AG09309 (cell line): ENCODE results near the gene ZFHX3.

ENCODE experiments used
- DNase-seq: peaks from one replicate; pipeline ENCODE4 v3.0.0-alpha.2; 2010; ENCODE audit warnings: low read depth
- H3K4me3 ChIP-seq: 2 replicates; pipeline ENCODE4 v1.5.1; 2011; ENCODE audit warnings: mild to moderate bottlenecking, low read depth, low read length, moderate library complexity; ENCODE audit not compliant: control insufficient read depth
- TF ChIP-seq, protein P1 (sequence below): IDR thresholded peaks from 2 replicates; pipeline ENCODE4 v1.5.1; 2011; ENCODE audit warnings: mild to moderate bottlenecking, low read depth, low read length, inconsistent platforms; ENCODE audit not compliant: insufficient read depth, control insufficient read depth; ENCODE audit errors: missing control alignments

The ZFHX3 gene

DNA sequence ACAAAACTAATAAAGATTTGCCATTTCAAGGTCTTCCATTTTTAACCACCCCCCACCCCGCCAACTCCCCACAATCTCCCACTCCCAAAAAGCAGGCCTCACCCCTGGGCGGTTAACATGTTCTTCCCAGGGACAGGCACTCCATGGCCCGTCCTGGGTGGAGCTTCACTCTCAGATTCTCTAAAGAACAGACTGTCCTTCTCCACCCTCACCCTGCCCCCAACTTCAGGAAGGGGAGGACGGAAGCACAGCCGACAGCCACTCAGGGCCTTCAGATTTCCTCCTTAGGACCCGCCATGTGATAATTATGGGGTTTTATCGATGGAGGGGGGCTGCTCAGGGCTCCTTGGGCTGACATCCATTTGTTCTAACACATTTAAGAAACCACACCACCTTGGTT, 61.9 kb downstream of the ZFHX3 start:
- TF ChIP-seq, protein P1, sequence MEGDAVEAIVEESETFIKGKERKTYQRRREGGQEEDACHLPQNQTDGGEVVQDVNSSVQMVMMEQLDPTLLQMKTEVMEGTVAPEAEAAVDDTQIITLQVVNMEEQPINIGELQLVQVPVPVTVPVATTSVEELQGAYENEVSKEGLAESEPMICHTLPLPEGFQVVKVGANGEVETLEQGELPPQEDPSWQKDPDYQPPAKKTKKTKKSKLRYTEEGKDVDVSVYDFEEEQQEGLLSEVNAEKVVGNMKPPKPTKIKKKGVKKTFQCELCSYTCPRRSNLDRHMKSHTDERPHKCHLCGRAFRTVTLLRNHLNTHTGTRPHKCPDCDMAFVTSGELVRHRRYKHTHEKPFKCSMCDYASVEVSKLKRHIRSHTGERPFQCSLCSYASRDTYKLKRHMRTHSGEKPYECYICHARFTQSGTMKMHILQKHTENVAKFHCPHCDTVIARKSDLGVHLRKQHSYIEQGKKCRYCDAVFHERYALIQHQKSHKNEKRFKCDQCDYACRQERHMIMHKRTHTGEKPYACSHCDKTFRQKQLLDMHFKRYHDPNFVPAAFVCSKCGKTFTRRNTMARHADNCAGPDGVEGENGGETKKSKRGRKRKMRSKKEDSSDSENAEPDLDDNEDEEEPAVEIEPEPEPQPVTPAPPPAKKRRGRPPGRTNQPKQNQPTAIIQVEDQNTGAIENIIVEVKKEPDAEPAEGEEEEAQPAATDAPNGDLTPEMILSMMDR: no peak
- no peak for DNase-seq

DNA sequence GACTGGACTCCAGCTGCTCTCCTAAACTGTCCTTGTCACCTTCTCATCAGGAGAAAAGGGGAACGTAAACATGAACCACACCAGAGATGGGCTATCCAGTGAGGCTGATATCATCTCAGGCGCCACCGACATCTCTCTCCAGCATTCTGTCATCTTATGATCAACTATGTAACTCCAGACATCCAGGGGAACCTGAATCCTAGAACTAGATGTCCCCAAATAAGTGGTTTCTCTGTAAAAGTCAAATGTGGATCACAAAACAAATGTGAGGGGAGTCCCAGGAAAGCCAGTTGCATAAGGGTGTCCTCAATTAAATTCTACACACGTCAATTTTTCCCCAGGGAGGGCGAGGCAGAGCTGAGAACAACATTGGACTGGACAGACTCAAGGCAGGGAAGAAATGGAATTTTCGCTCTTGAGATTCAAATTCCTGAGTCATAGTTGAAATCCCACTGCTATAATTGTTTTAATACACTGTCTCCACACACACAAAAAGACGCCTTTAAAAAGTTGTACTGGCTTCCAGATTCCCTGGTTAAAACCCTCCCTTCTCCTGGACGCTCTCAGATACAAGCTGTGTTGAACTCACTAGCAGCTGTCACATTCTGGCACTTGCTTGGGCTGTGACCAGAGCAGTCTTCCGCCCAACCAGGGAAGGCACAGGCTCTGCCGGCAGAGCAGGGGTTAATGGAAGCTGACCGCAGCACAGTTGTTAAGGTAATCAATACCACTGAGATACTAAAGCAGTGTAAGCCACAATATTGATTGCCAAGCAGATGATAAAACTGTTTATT, 62.6 kb downstream of the ZFHX3 start:
- H3K4me3 ChIP-seq: no peak overlapping the region
- TF ChIP-seq, protein P1: no peak
- DNase-seq: peak; percentile 74

More for the DNA sequence above, 61.9 kb downstream of the ZFHX3 start:
- no peak overlapping the region for H3K4me3 ChIP-seq

DNA sequence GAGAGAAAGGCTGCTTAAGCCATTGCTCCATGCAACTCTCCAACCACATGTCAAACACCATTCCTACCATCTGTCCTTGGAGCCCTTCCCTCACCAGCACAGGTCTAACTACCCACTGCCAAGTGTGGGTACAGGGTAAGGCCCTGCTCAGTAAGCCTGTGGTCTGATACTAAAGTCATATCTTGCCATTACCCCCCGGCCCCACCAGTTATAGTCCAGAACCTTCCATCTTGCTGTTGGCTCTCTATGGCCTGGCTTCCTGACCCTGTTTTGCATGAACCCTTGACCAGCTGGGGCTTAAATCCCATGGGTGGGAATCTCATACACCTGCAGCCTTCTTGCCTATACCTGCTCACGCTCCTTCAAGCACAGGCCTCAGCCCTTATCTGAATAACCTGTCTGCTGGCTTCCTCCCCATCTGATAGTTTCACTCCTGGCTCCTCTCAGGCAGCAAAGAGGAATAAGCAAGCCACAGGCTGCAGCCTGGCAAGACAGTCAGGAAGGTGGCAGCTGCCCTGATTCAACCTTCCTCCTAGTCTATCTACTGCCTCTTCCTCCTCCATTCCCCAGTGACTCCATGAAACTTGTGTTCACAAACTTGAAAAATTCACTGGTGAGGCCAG, 64.1 kb downstream of the ZFHX3 start:
- no peak overlapping the region for H3K4me3 ChIP-seq
- TF ChIP-seq, protein P1: no peak
- DNase-seq: no peak

DNA sequence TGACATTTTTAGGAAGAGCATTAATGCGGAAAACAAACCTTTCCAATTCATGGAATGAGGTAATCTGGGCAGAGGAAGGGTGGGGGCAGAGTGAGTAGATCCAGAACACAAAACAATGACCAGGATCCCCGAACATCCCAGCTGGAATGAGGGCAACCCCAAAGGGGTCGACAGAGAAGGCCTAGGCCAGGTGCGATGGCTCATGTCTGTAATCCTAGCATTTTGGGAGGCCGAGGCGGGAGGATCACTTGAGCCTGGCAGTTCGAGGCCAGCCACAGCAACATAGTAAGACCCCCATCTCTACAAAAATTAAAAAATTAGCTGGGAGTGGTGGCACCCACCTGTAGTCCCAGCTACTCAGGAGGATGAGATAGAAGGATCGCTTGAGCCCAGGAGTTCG, 64.7 kb downstream of the ZFHX3 start:
- no peak for DNase-seq
- TF ChIP-seq, protein P1: no peak
- H3K4me3 ChIP-seq: no peak overlapping the region

DNA sequence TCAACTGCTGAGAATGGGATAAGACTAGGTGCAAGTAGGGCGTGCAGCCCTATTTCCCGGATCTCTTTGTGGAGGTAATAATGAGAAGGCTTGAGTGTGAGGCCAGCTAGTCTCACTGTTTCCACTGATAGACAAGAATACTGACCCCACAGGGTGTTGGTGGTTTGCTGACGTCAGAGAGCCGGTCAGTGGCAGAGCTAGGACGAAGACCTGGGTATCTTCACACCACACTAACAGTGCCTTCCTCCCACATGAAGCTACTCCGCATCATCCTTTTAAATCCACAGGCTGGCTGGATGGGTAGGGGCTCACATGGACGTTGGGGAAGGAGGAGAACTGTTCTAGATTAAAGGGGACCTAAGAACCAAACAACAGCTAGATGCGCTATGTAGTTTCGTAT, 68.0 kb downstream of the ZFHX3 start:
- TF ChIP-seq, protein P1: no peak
- no peak for DNase-seq
- no peak overlapping the region for H3K4me3 ChIP-seq

DNA sequence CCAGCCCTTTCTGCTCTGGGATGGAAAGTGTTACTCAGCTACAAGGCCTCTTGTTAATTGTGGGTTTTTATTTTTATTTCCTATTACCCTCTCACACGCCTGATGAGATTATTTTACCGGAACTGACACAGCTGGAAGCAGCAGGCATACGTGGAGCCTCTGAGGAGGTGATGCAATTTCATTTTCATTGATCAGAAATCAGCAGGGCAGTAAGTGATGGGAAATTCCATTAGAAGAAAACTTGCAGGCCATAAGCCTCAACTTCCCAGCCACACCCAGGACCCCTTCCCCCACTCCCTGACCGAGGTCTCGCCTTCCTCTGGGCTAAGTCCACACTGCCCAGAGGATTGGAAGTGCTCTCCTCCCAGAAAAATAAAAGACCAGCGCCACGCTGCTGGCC, 69.7 kb downstream of the ZFHX3 start:
- DNase-seq: no peak
- H3K4me3 ChIP-seq: no peak overlapping the region
- TF ChIP-seq, protein P1: no peak

DNA sequence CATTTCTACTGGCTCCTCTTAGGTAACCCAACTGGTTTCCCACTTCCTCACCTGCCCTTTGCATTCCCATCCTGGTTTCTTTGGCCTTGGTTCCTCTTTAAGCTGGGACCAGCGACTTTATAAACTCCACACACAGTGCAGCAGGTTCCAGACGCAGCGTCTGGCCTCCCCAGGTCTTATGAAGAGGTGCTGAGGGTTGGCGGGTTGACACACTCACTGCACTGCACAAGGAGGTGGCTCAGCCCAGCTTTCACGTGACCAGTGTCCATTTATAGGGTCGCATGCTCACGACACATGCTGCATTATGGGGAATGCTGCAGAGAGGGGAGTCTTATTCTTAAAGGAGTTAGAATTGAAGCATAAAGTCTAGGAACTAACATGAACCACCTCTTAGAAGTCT, 70.8 kb downstream of the ZFHX3 start:
- no peak for DNase-seq
- no peak overlapping the region for H3K4me3 ChIP-seq
- TF ChIP-seq, protein P1: no peak
